ENCODE data around the gene CTSW.
"Not testable (repeated sequence)": the region's sequence is repeated elsewhere in the genome, so short reads cannot be mapped to it uniquely, and the experiment has no call there.

CTSW gene, protein sequence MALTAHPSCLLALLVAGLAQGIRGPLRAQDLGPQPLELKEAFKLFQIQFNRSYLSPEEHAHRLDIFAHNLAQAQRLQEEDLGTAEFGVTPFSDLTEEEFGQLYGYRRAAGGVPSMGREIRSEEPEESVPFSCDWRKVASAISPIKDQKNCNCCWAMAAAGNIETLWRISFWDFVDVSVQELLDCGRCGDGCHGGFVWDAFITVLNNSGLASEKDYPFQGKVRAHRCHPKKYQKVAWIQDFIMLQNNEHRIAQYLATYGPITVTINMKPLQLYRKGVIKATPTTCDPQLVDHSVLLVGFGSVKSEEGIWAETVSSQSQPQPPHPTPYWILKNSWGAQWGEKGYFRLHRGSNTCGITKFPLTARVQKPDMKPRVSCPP

GRCh38 chr11:65879617-65880016 lies at the start of gene CTSW:
Gene CTSW (plus strand): TSS chr11:65879837. CDS start chr11:65879855, 18 bp downstream.
- peak; percentile 40 for DNase-seq (ENCODE audit: low spot score)

DNA sequence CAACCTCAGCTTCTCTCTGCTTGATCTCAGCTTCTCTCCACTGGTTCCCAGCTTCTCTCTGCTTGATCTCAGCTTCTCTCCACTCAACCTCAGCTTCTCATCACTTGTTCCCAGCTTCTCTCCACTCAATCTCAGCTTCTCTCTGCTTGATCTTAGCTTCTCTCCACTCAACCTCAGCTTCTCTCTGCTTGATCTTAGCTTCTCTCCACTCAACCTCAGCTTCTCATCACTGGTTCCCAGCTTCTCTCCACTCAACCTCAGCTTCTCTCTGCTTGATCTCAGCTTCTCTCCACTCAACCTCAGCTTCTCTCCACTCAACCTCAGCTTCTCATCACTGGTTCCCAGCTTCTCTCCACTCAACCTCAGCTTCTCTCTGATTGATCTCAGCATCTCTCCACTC lies 47.4 kb upstream of the CTSW start:
- not testable (repeated sequence) for DNase-seq (ENCODE audit: low spot score)

DNA sequence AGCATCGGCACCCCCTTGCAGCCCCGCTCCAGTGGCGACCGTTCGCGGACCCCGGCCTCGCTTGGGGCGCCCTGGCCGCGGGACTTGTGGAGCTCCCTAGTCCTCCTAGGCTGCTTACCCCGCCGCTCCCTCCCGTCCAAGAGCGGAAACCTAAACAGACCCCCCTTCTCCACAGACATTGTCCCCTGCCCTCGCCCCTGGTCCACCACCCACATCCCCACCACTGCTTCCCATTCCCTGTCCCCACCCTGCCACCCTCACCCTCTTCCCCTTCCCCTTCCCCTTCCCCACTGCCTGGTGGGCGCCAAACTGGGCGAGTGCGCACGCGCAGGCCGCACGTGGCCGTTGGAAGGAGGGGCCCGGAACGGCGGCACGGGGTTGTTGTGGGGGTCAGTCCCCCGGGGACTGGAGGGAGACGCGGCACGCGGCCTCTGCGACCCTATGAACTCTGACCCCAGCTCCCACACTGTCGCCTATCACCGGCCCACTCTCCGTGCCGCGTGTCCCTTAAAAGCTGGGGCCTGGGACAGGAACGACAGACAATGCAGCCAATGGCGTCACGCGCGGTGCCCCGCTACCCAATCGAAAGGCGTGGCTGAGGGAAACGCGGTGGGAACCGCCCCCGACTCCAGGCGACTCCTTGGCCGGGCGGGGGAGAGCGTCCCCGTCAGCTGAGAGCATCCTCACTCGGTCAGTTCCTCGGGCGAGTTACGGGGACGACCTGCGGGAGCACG lies 46.2 kb upstream of the CTSW start, which contains the start of gene SNX32:
TSS of gene SNX32 (plus strand) at position 667 of the 734 bp plus-strand sequence. CDS start 103 bp downstream, outside the sequence.
- peak; percentile 95 for DNase-seq (ENCODE audit: low spot score)

DNA sequence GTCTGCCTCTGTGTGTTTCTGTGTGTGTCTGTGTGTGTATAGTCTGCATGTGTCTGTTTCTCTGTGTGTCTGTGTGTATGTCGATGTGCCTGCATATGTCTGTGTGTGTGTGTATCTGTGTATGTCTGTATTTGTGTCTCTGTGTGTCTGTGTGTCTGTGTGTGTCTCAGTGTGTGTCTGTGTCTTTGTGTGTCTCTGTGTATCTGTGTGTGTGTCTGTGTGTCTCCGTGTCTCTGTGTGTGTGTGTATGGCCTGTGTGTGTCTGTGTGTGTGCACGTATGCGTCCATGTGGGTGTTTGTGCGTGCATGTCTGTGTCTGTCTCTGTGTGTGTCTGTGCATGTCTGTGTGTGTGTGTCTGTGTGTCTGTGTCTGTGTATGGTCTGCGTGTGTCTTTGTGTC lies 45.4 kb upstream of the CTSW start:
- DNase-seq (ENCODE audit: low spot score): no peak

GRCh38 chr11:65842144-65842543 lies 37.5 kb upstream of the CTSW start:
- no peak for DNase-seq (ENCODE audit: low spot score)

GRCh38 chr11:65843811-65844210 lies 35.8 kb upstream of the CTSW start:
- DNase-seq (ENCODE audit: low spot score): no peak

DNA sequence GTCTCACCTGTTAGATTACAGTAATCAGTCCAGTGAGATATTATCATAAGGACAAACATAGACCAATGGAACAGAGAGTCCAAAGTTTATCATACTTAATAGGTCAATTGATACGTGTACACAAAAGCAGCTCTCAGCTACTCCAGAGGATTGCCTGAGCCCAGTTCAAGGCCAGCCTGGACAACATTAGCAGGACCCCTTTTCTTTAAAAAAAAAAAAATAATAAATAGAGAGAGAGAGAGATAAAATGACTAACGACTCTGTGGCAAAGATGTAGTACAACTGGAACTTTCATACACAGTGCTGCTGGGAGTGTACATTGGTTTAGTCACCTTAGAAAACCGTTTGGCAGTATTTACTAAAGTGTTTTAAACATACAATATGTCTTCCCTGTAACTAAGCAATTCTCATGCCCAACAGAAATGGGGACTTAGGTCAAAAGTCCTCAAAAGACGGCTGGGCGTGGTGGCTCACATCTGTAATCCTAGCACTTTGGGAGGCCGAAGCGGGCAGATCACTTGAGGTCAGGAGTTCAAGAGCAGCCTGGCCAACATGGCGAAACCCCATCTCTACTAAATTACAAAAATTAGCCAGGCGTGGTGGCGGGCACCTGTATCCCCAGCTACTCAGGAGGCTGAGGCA lies 35.3 kb upstream of the CTSW start:
- DNase-seq (ENCODE audit: low spot score): no peak

- no peak for DNase-seq (ENCODE audit: low spot score)
Observed at GRCh38 chr11:65847746-65848145, 31.9 kb upstream of the CTSW start.

GRCh38 chr11:65848693-65849092 lies 30.9 kb upstream of the CTSW start:
- DNase-seq (ENCODE audit: low spot score): not testable (repeated sequence)

DNA sequence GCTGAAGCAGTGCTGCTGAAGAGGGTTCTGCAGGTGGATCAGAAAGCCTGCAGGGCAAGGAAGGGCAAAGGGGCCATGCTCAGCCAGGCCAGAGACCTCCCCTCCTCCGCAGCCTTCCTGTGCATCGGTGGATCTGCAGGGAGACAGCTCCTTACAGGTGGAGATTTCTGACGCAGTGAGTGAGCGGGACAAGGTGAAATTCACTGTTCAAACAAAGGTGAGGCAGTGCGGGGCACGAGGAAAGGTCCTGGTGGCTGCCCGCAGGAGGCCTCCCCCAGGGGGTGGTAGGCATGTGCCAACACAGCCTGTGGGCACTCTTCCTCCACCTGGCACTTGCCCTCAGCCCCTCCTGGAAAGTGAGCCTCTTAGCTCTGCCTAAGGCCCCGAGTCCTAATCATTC lies 30.3 kb upstream of the CTSW start:
- DNase-seq (ENCODE audit: low spot score): no peak

GRCh38 chr11:65849771-65850216 lies 29.8 kb upstream of the CTSW start:
- no peak for DNase-seq (ENCODE audit: low spot score)

DNA sequence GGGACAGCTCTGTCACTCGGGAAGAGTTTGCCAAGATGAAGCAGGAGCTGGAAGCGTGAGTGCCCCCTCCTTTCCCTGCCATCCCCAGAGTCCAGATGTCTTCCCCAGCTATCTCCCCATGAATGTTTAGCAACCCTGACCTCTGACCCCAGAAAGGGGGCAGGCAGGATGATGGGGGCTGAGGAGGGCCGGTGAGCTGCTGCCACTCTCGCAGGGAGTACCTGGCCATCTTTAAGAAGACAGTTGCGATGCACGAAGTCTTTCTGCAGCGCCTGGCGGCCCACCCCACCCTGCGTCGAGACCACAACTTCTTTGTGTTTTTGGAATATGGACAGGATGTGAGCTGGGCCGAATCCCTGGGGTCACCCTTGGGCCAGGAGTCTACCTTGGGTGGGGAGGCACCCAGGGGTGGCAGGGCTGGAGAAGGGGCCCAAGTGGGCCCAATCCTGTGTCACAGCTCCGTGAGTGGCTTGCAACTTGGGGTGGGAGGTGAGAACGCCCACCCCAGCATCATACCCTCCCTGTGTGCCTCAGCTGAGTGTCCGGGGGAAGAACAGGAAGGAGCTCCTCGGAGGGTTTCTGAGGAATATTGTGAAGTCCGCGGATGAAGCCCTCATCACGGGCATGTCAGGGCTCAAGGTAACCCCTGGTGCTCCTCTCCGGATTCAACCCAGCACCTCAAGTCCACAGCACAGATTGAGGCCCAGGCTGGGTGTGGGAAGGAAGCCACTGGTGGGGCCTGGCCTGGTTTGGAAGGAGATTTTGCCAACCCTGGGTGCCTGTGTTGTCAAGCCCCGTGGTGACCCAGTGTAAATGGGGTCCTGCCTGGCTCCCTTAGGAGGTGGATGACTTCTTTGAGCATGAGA lies 29.2 kb upstream of the CTSW start:
- DNase-seq (ENCODE audit: low spot score): no peak

DNA sequence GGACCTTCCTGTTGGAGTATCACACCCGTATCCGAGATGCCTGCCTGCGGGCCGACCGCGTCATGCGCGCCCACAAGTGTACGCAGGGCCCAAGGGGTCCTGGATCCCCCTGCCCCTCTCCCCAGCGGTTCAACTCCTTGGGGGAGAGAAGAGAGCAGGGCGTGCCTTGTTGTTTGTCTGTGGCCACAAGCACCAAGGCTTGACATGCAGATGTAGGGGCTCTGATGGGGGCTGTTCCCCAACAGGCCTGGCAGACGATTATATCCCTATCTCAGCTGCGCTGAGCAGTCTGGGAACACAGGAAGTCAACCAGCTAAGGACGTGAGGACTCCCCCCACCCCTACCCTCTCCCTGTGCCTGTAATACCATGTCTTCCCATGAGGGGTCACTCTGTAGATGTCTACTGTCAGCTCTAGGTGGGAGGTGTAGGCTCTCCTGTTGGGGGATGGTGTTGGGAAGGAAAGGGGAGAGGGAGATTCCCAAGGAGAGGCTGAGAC lies 28.5 kb upstream of the CTSW start:
- DNase-seq (ENCODE audit: low spot score): no peak

DNA sequence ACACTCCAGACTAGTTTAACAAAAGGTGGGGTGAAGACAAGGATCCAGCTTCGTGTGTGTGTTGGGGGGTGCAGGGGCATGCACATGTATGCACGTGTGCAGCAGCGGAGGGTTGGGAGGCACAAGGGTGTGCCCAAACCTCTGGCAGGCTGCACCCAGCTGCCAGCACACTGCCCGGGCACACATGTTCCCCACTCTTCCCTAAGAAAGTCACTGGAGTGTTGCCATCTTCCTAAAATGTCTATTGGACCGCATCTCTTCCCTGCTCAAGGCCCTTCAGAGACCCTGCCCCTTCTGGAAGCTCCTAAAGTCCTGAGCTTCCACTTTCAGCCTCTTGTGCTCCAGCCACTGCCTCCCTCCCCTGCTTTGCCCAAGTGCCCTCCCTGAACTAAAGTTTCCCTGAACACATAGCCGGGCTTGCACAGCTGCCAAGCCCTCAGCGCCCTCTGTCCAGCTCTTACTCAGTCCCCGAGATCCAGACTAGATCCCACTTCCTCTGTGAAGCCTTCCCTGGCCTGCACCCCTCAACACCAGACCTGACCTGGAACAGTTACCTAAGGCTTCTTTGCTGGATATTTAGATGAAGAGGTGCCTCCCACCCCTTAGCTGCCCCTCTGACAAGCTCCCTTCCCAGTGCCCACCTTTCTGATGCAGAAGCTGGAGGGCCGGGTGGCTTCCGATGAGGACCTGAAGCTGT lies 27.7 kb upstream of the CTSW start:
- DNase-seq (ENCODE audit: low spot score): no peak

- no peak for DNase-seq (ENCODE audit: low spot score)
Observed at GRCh38 chr11:65852508-65853245, 27.0 kb upstream of the CTSW start.

DNA sequence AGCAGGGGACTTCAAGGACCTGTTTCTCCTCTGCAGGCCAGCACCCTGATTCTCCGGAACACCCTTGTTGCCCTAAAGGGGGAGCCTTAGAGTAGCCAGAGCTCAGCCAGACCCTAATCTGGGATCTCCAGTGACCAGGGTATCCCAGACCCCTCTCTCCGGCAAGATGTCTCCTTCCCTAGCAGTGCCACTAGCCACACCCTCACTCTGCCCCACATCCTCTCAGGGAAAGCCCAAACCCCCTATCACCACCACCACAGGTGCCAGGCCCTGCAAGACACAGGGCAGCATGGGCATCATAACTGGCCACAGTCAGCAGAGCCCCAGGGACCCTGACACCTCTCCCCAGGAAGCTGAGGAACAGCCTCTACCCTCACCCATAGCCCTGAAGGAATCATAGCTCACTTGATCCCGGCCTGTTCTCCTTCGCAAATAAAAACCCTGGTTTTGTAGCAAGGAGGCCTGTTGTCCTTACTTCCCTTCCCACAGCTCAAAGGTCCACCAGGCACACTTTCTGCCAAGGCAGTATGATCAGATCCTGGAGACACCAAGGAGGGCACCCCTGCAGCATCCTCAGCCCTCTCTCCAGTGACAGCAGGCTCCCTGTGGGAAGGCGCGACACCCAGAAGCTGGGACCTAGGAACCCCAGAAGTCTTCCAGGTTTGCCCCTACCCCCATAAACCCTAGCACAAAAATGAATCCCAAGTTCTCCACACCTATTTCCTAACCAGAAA lies 26.2 kb upstream of the CTSW start:
- DNase-seq (ENCODE audit: low spot score): no peak

GRCh38 chr11:65854161-65854592 lies 25.5 kb upstream of the CTSW start:
- no peak for DNase-seq (ENCODE audit: low spot score)

GRCh38 chr11:65854852-65855837 lies 24.5 kb upstream of the CTSW start:
- no peak for DNase-seq (ENCODE audit: low spot score)

All from CD4-positive, alpha-beta T cell treated with Interleukin-15 for 4 hours (primary cell).